ENCODE data around the gene FAR1. TPM values are rescaled to one million over a fixed set of nuclear protein-coding genes. Genes with fewer than 3 reads are reported as not detected.
A peak's percentile ranks its signal among the peaks of the same experiment; 100 is the strongest.

Gene FAR1
- total and polyA plus RNA-seq, 8 donors: 51.0 to 112 (median 99.7) TPM

DNA sequence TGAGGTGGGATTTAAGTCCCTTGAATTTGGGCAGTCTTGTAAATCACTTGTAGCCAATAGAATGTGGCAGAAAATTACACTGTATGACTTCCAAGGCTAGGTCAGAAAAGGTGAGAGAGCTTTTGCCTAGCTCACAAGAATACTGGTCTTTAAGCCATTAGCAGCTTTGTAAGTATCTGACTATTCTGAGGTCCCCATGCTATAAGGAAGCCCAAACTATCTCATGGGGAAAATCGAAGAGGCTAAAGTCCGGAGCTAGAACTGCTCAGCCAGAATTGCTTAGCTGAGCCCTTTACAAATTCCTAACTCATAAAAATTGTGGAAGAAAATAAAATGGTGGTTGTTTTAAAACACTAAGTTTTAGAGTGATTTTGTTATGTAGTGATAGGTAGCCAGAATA lies 13.0 kb downstream of the FAR1 start:
- peaks cover 7 to 82% of the 10 kb centered on the region in 2 donors for H3K4me1 ChIP-seq
- H3K9me3 ChIP-seq: no peaks in the 10 kb centered on the region
- no peak for DNase-seq
- no peak overlapping the region for H3K4me3 ChIP-seq
- no peak overlapping the region for H3K27ac ChIP-seq
- TF ChIP-seq, protein P1, sequence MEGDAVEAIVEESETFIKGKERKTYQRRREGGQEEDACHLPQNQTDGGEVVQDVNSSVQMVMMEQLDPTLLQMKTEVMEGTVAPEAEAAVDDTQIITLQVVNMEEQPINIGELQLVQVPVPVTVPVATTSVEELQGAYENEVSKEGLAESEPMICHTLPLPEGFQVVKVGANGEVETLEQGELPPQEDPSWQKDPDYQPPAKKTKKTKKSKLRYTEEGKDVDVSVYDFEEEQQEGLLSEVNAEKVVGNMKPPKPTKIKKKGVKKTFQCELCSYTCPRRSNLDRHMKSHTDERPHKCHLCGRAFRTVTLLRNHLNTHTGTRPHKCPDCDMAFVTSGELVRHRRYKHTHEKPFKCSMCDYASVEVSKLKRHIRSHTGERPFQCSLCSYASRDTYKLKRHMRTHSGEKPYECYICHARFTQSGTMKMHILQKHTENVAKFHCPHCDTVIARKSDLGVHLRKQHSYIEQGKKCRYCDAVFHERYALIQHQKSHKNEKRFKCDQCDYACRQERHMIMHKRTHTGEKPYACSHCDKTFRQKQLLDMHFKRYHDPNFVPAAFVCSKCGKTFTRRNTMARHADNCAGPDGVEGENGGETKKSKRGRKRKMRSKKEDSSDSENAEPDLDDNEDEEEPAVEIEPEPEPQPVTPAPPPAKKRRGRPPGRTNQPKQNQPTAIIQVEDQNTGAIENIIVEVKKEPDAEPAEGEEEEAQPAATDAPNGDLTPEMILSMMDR (IDR thresholded peaks at IDR 0.05): no peak
- no peaks in the 10 kb centered on the region for H3K36me3 ChIP-seq
- ATAC-seq: no peak
- H3K27me3 ChIP-seq: no peaks in the 10 kb centered on the region
- intact Hi-C loops (cut with DNase I): no loop called here

DNA sequence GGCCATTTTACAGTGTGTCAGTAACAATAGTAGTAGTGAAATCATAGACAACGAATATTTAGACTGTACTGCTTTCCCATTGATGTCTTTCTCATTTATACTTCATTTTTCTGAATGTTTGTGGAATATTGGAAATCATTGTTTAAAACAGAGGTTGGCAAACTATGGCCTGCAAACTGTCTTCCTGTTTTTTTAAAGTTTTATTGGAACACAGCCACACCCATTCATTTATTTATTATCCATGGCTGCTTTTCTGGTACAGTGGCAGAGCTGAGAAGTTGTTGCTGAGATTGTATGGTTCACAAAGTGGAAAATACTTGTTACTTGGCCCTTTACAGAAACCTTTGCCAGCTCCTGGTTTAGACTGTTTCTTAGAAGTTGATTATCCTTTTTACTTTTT lies 13.7 kb downstream of the FAR1 start:
- H3K27ac ChIP-seq: no peak overlapping the region
- ATAC-seq (no peak), DNase-seq (no peak)
- H3K27me3 ChIP-seq: no peaks in the 10 kb centered on the region
- intact Hi-C loops (cut with DNase I): no loop called here
- H3K9me3 ChIP-seq: no peaks in the 10 kb centered on the region
- no peaks in the 10 kb centered on the region for H3K36me3 ChIP-seq
- no peak overlapping the region for H3K4me3 ChIP-seq
- TF ChIP-seq, protein P1 (IDR thresholded peaks at IDR 0.05): no peak
- peaks cover 7 to 80% of the 10 kb centered on the region in 2 donors for H3K4me1 ChIP-seq

DNA sequence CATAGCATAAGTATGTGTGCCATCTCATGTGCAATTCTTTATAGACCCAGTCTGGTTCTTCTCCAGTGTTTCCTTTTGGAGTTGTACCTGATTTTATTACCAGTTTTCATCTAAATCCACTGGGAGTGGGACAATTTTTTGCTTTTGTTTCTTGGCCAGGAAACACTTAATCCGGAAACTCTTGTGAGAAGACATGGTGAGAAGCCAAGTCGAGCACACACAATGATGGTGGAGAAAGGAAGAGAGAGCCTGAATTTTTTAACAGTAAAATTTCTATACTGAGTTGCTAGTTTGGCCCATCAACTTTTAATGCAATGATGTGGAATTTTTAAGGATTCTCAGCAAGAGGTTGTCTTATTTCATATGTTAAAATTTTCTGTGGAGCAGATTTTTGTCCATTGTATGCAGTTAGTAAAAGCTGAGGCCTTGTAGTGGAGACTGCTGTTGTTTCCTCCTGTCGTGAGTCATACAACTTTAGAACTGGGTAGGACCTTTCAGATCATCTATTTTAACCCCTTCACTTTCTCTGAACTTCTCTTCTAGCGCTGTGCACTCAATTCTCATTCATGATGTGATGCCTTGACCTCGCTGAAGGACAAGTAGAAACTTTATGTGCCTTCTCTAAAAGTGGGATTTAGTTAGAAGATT lies 17.1 kb downstream of the FAR1 start:
- intact Hi-C loops (cut with DNase I): no loop called here
- H3K9me3 ChIP-seq: no peaks in the 10 kb centered on the region
- ATAC-seq (no peak), DNase-seq (no peak)
- no peaks in the 10 kb centered on the region for H3K27me3 ChIP-seq
- H3K4me1 ChIP-seq: peaks cover 7 to 53% of the 10 kb centered on the region in 2 donors
- peak overlapping the region in 1 of 2 donors; percentile 48 for H3K27ac ChIP-seq
- TF ChIP-seq, protein P1 (IDR thresholded peaks at IDR 0.05): no peak
- H3K36me3 ChIP-seq: no peaks in the 10 kb centered on the region
- H3K4me3 ChIP-seq: no peak overlapping the region

DNA sequence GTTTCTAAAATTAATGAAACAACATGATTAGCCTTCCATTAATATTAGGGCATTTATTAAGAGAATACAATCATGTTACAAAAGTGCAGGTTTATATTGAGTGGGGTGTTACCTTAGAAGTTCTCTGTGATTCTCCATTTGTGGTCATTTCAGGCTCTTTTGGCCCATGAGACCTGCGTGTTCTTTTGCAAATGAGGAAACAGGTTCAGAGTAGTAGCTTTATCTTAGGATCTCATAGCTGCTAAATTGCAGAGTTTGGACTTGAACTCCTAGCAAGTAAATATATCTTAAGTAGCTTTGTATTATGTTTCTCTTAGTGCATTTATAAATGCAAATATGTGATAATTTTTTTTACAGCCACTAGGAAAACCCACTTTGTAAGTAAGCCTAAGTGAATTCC lies 18.3 kb downstream of the FAR1 start:
- Histone ChIP-seq H3K36me3 (no peaks in the 10 kb centered on the region), H3K27me3 (no peaks in the 10 kb centered on the region), H3K4me3 (no peak overlapping the region), H3K9me3 (no peaks in the 10 kb centered on the region), H3K4me1 (peaks cover 7 to 45% of the 10 kb centered on the region in 2 donors), H3K27ac (no peak overlapping the region)
- ATAC-seq: no peak
- no peak for DNase-seq
- TF ChIP-seq, protein P1 (IDR thresholded peaks at IDR 0.05): no peak
- intact Hi-C loops (cut with DNase I): no loop called here

DNA sequence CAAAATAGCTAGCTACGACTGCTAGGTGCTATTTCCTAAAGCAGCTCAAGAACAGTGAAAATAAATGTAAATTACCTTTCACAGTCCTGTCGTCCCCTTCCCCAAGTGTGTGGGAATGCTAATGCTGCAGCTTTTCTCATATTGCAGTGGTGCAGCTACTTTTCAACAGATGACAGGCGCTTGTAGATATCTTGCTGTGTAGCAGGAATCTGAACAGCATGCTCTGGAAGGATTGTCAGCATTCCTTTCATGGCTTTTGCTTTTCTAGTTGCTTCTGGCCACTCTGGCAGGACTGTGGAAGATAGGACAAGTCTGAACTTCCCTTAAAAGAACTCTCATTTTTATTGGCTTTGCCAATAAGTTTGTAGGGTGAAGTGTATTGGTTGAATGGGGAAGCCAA lies 18.8 kb downstream of the FAR1 start:
- no peak overlapping the region for H3K27ac ChIP-seq
- H3K9me3 ChIP-seq: no peaks in the 10 kb centered on the region
- no peak overlapping the region for H3K4me3 ChIP-seq
- intact Hi-C loops (cut with DNase I): no loop called here
- H3K27me3 ChIP-seq: no peaks in the 10 kb centered on the region
- TF ChIP-seq, protein P1 (IDR thresholded peaks at IDR 0.05): no peak
- no peaks in the 10 kb centered on the region for H3K36me3 ChIP-seq
- no peak for DNase-seq
- H3K4me1 ChIP-seq: peaks cover 7 to 40% of the 10 kb centered on the region in 2 donors
- ATAC-seq: no peak

All from left lung (tissue), 10 donors.